GM19372 (cell line): Measurements from ENCODE around the gene REL.
"Not testable (repeated sequence)": the region's sequence is repeated elsewhere in the genome, so short reads cannot be mapped to it uniquely, and the experiment has no call there.

ENCODE experiments used
- ATAC-seq: cut with Tn5 transposase; IDR thresholded peaks from one replicate; pipeline ENCODE4 v1.9.1; 2021; ENCODE audit warnings: mild to moderate bottlenecking, low read depth, moderate library complexity; ENCODE audit not compliant: unreplicated experiment

The REL gene

GRCh38 chr2:60906395-60906794 is 25.0 kb downstream of the REL start:
- no peak for ATAC-seq

GRCh38 chr2:60907329-60907728 is 26.0 kb downstream of the REL start:
- ATAC-seq: no peak

GRCh38 chr2:60925994-60926740 is 44.8 kb downstream of the REL start:
- ATAC-seq: no peak

- no peak for ATAC-seq
Measured at GRCh38 chr2:60926741-60927552, 45.6 kb downstream of the REL start.

- ATAC-seq: not testable (repeated sequence)
Measured at GRCh38 chr2:60932061-60932460, 50.7 kb downstream of the REL start.

GRCh38 chr2:60932954-60933353 is 51.6 kb downstream of the REL start:
- no peak for ATAC-seq

- no peak for ATAC-seq
Measured at GRCh38 chr2:60934165-60934722, 52.9 kb downstream of the REL start.

GRCh38 chr2:60936757-60937156 is 55.4 kb downstream of the REL start:
- no peak for ATAC-seq

GRCh38 chr2:60938301-60938700 is 56.9 kb downstream of the REL start:
- no peak for ATAC-seq

GRCh38 chr2:60939622-60940021 is 58.2 kb downstream of the REL start:
- no peak for ATAC-seq

GRCh38 chr2:60945341-60945740 is 64.0 kb downstream of the REL start:
- no peak for ATAC-seq

- no peak for ATAC-seq
Measured at GRCh38 chr2:60947056-60947455, 65.7 kb downstream of the REL start.

GRCh38 chr2:60948161-60948560 is 66.8 kb downstream of the REL start:
- no peak for ATAC-seq

GRCh38 chr2:60948926-60949579 is 67.7 kb downstream of the REL start:
- no peak for ATAC-seq

GRCh38 chr2:60954139-60954538 is 72.8 kb downstream of the REL start:
- no peak for ATAC-seq

GRCh38 chr2:60957224-60957623 is 75.8 kb downstream of the REL start:
- ATAC-seq: no peak

GRCh38 chr2:60957643-60958042 is 76.3 kb downstream of the REL start:
- no peak for ATAC-seq

GRCh38 chr2:60958361-60958760 is 77.0 kb downstream of the REL start:
- ATAC-seq: no peak

- no peak for ATAC-seq
Measured at GRCh38 chr2:60958800-60959199, 77.4 kb downstream of the REL start.

- no peak for ATAC-seq
Measured at GRCh38 chr2:60959501-60959900, 78.1 kb downstream of the REL start.

- no peak for ATAC-seq
Measured at GRCh38 chr2:60960706-60961105, 79.3 kb downstream of the REL start.
